IgD-negative memory B cell (primary cell): ENCODE results near the gene U2AF1. TPM values are rescaled to one million over a fixed set of nuclear protein-coding genes. Genes with fewer than 3 reads are reported as not detected.
"Not testable (repeated sequence)": the region's sequence is repeated elsewhere in the genome, so short reads cannot be mapped to it uniquely, and the experiment has no call there.

Experiments
- H3K27ac Mint-ChIP-seq, 3 donors: one replicate each; pipeline ENCODE4 v1.8.0; 2020 to 2022; ENCODE audit warnings: mild to moderate bottlenecking in 3 of 3, mixed read lengths in 3 of 3, moderate library complexity in 1 of 3
- H3K27me3 Mint-ChIP-seq: one replicate; pipeline ENCODE4 v1.8.0; 2021; ENCODE audit warnings: mixed read lengths
- H3K36me3 Mint-ChIP-seq: one replicate; pipeline ENCODE4 v1.8.0; 2020; ENCODE audit warnings: mild to moderate bottlenecking, mixed read lengths
- H3K4me1 Mint-ChIP-seq, 3 donors: one replicate each; pipeline ENCODE4 v1.8.0; 2020 to 2022; ENCODE audit warnings: mixed read lengths in 3 of 3, mild to moderate bottlenecking in 1 of 3
- H3K4me3 Mint-ChIP-seq, 4 donors: one replicate each; pipeline ENCODE4 v1.8.0; 2020 to 2022; ENCODE audit warnings: mild to moderate bottlenecking in 4 of 4, mixed read lengths in 4 of 4, moderate library complexity in 3 of 4
- H3K9me3 Mint-ChIP-seq, 3 donors: one replicate each; pipeline ENCODE4 v1.8.0; 2020 to 2021; ENCODE audit warnings: mixed read lengths in 3 of 3, mild to moderate bottlenecking in 1 of 3
- polyA plus RNA-seq: library from polyadenylated mRNA; unstranded; fragments of 300-500 nt; fragmentation: Illumina TruSeq; gene quantifications from one replicate; pipeline ENCODE4 v1.2.3, GENCODE V29; 2021

Gene U2AF1
- polyA plus RNA-seq, 1 donor from 2014 or later, result 79.3 TPM

- not testable (repeated sequence) for H3K9me3 Mint-ChIP-seq, H3K27ac Mint-ChIP-seq, H3K36me3 Mint-ChIP-seq, H3K4me3 Mint-ChIP-seq, H3K27me3 Mint-ChIP-seq, H3K4me1 Mint-ChIP-seq
Measured at GRCh38 chr21:43064265-43064917, 43.0 kb downstream of the U2AF1 start.

- not testable (repeated sequence) for H3K9me3 Mint-ChIP-seq, H3K36me3 Mint-ChIP-seq
Measured at GRCh38 chr21:43062955-43063664, 44.3 kb downstream of the U2AF1 start.

GRCh38 chr21:43053112-43053511 is 54.3 kb downstream of the U2AF1 start:
- H3K27me3 Mint-ChIP-seq, H3K4me1 Mint-ChIP-seq, H3K4me3 Mint-ChIP-seq, H3K27ac Mint-ChIP-seq, H3K9me3 Mint-ChIP-seq, H3K36me3 Mint-ChIP-seq: not testable (repeated sequence)

More at GRCh38 chr21:43062955-43063664, 44.3 kb downstream of the U2AF1 start:
- not testable (repeated sequence) for H3K4me3 Mint-ChIP-seq, H3K4me1 Mint-ChIP-seq, H3K27ac Mint-ChIP-seq, H3K27me3 Mint-ChIP-seq

- not testable (repeated sequence) for H3K9me3 Mint-ChIP-seq, H3K4me1 Mint-ChIP-seq, H3K27ac Mint-ChIP-seq, H3K36me3 Mint-ChIP-seq, H3K27me3 Mint-ChIP-seq
- H3K4me3 Mint-ChIP-seq, result peak overlapping the region in 2 of 4 donors; percentile 17 to 80
Measured at GRCh38 chr21:43045876-43046821, 61.2 kb downstream of the U2AF1 start.

- H3K9me3 Mint-ChIP-seq, H3K4me1 Mint-ChIP-seq, H3K27me3 Mint-ChIP-seq, H3K36me3 Mint-ChIP-seq: not testable (repeated sequence)
- peak overlapping the region in 1 of 3 donors; percentile 83 for H3K27ac Mint-ChIP-seq
- peak overlapping the region in 1 of 4 donors; percentile 89 for H3K4me3 Mint-ChIP-seq
Measured at GRCh38 chr21:43045165-43045875, 62.0 kb downstream of the U2AF1 start.

- not testable (repeated sequence) for H3K4me3 Mint-ChIP-seq, H3K27ac Mint-ChIP-seq, H3K36me3 Mint-ChIP-seq, H3K27me3 Mint-ChIP-seq, H3K4me1 Mint-ChIP-seq, H3K9me3 Mint-ChIP-seq
Measured at GRCh38 chr21:43044547-43044946, 62.8 kb downstream of the U2AF1 start.

- not testable (repeated sequence) for H3K4me3 Mint-ChIP-seq, H3K9me3 Mint-ChIP-seq, H3K27me3 Mint-ChIP-seq, H3K27ac Mint-ChIP-seq, H3K4me1 Mint-ChIP-seq, H3K36me3 Mint-ChIP-seq
Measured at GRCh38 chr21:43043291-43043690, 64.1 kb downstream of the U2AF1 start.

Other genes with a start within 250 kb of the U2AF1 start
- 13.9 TPM for gene WDR4, start 228.0 kb downstream of the U2AF1 start, polyA plus RNA-seq
- gene NDUFV3, start 214.3 kb downstream of the U2AF1 start, polyA plus RNA-seq, result 17.4 TPM
- not detected for gene ERVH48-1, start 181.9 kb downstream of the U2AF1 start, polyA plus RNA-seq
- 13.1 TPM for gene PKNOX1, start 133.0 kb downstream of the U2AF1 start, polyA plus RNA-seq
- not detected for gene CBS, start 31.7 kb downstream of the U2AF1 start, polyA plus RNA-seq
- gene CRYAA, start 61.4 kb upstream of the U2AF1 start, polyA plus RNA-seq, result not detected